Erythroblast (primary cell): Measurements from ENCODE around the gene VAMP4.

Experiments
- GATA1 ChIP-seq: IDR thresholded peaks from 2 replicates; pipeline ENCODE4 v1.6.1; 2011; ENCODE audit warnings: low read depth, mild to moderate bottlenecking, control low read depth, low read length, moderate library complexity
- POLR2A ChIP-seq: IDR thresholded peaks from 2 replicates; pipeline ENCODE4 v1.6.1; 2011; ENCODE audit warnings: mild to moderate bottlenecking, low read length

- TF ChIP-seq POLR2A: no peak
- no peak for TF ChIP-seq GATA1
These were observed 29.5 kb downstream of the VAMP4 start for GRCh38 chr1:171712341-171712740.
